BJ (cell line): Measurements from ENCODE around the gene MAGI1. TPM values are rescaled to one million over a fixed set of nuclear protein-coding genes. Genes with fewer than 3 reads are reported as not detected.
"Not testable (repeated sequence)": the region's sequence is repeated elsewhere in the genome, so short reads cannot be mapped to it uniquely, and the experiment has no call there.

Experiments used
- CTCF ChIA-PET: fragments of 350-600 bp; formaldehyde crosslinking; extraction: SDS; loops from one replicate; lab custom pipeline; 2021; ENCODE audit warnings: antibody characterized with exemption, inconsistent platforms; lab: Yijun Ruan, JAX
- POLR2A ChIA-PET: fragments of 300-600 bp; sonication (Branson Sonifier 250); formaldehyde crosslinking; extraction: SDS; loops from one replicate; lab custom pipeline; 2021; ENCODE audit warnings: antibody characterized with exemption; lab: Charles Lee
- DNase-seq: peaks from one replicate; pipeline ENCODE4 v3.0.0-alpha.2; 2011; ENCODE audit warnings: low read depth
- H3K27me3 ChIP-seq: 2 replicates; pipeline ENCODE4 v1.6.0; 2011; ENCODE audit warnings: low read length; ENCODE audit not compliant: control insufficient read depth, insufficient read depth
- H3K36me3 ChIP-seq: 2 replicates; pipeline ENCODE4 v1.5.1; 2011; ENCODE audit warnings: low read length; ENCODE audit not compliant: control insufficient read depth, insufficient read depth
- H3K4me3 ChIP-seq: 2 replicates; pipeline ENCODE4 v1.5.1; 2011; ENCODE audit warnings: low read depth, mild to moderate bottlenecking, control low read depth, low read length
- polyA plus RNA-seq: library from polyadenylated mRNA; depleted of rRNA; stranded (reverse); fragments of >200 nt; gene quantifications from 2 replicates; pipeline ENCODE4 v1.2.3, GENCODE V29; 2011
- TF ChIP-seq, protein P1 (sequence below): IDR thresholded peaks from 2 replicates; pipeline ENCODE4 v1.5.1; 2011; ENCODE audit warnings: low read depth, mild to moderate bottlenecking, control low read depth, inconsistent platforms, low read length, moderate library complexity; ENCODE audit not compliant: insufficient read depth

MAGI1 gene
- polyA plus RNA-seq, 1 experiment, result 14.4 TPM

DNA sequence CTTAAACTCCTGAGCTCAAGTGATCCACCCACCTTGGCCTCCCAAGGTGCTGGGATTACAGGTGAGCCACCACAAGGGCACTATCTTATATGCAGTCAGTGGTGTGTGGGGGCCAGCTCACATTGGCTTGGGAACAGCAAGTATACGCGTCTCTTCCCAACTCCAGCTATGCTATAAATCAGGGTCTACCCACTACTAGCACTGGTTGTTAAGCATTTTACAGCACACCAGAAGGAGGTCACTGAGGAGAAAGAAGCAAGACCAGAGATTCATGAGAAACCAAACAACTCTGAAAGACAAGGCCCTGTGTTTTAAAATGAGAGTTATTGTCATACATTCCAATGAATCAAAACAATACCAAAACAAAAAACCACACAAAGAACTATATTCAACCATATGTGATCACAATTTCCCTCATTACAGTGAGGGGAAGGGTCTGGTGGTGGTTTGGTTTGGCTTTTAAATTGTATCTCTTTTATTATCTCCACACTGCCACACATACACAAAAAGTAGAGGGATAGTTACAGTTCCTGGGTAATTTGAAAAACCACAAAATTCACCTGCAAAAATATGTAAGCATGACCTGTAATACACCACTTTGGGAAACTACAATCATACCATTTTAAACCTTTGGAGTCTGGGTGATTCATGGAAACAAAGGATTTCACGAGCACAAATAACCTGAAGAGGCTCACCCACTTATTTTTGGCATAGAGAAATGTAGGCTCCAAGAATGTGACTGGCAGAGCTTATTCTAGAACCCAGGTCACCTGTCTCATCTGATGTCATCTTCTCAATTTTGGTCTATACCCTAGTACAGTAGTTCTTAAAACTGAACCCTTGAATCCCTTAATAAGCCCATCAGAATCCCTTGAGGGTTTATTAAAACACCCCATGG is 5.2 kb downstream of the MAGI1 start:
- TF ChIP-seq, protein P1, sequence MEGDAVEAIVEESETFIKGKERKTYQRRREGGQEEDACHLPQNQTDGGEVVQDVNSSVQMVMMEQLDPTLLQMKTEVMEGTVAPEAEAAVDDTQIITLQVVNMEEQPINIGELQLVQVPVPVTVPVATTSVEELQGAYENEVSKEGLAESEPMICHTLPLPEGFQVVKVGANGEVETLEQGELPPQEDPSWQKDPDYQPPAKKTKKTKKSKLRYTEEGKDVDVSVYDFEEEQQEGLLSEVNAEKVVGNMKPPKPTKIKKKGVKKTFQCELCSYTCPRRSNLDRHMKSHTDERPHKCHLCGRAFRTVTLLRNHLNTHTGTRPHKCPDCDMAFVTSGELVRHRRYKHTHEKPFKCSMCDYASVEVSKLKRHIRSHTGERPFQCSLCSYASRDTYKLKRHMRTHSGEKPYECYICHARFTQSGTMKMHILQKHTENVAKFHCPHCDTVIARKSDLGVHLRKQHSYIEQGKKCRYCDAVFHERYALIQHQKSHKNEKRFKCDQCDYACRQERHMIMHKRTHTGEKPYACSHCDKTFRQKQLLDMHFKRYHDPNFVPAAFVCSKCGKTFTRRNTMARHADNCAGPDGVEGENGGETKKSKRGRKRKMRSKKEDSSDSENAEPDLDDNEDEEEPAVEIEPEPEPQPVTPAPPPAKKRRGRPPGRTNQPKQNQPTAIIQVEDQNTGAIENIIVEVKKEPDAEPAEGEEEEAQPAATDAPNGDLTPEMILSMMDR, result no peak
- Histone ChIP-seq H3K36me3 (no peaks in the 10 kb centered on the region), H3K27me3 (no peaks in the 10 kb centered on the region), H3K4me3 (no peak overlapping the region)
- POLR2A ChIA-PET, result no interaction called here
- DNase-seq, result no peak
- CTCF ChIA-PET, result interaction anchor here (1.7 kb wide), 1 partner anchor 14 kb away, joined by 5 read pairs; no protein-coding TSS in a partner anchor

- TF ChIP-seq, protein P1, result no peak
- ChIA-PET POLR2A (no interaction called here), CTCF (no interaction called here)
- no peak for DNase-seq
- H3K4me3 ChIP-seq, result no peak overlapping the region
- no peaks in the 10 kb centered on the region for H3K27me3 ChIP-seq
- no peaks in the 10 kb centered on the region for H3K36me3 ChIP-seq
Measured at GRCh38 chr3:66031102-66031698, 7.5 kb downstream of the MAGI1 start.

DNA sequence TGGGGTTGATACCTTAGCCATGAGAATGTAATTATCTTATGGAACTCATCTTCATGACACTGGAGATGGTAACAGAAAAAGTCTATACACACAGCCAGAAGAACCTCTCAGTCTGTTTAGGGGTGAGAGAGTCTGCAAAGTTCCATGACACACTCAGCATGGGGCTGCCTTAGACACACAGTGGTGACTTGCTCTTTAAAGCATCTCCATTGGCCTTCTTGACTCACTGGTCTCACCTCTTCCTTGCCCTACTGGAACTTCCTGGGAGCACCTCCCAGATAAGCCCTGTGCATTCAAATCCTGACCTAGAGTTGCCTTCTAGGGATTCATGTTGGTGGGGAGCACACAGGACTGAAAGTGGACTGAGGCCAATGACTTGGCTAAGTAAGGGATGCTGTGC is 9.3 kb downstream of the MAGI1 start:
- no peak for DNase-seq
- ChIA-PET CTCF (no interaction called here), POLR2A (no interaction called here)
- Histone ChIP-seq H3K36me3 (no peaks in the 10 kb centered on the region), H3K4me3 (no peak overlapping the region), H3K27me3 (no peaks in the 10 kb centered on the region)
- TF ChIP-seq, protein P1, result no peak

GRCh38 chr3:66029014-66029413 is 9.7 kb downstream of the MAGI1 start:
- no peak for DNase-seq
- ChIA-PET CTCF (no interaction called here), POLR2A (no interaction called here)

DNA sequence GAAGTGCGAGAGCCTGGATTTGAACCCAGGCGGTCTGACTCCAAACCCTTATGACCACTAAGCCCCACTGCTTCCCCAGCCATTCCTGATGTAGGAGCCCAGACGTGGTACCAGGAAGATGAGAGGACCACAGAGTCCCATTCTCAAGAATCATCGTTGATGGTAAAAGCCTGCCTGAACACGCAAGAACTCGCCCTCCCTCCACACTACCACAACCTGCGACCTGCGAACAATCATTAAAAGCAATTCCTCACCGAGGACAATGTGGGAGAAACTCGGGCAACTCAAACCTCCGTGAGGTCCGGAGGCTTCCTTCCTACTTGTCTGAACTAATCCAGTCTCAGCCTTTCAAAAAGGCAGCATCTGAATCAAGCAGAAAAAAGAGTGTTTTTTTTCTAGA is 10.3 kb downstream of the MAGI1 start:
- no peaks in the 10 kb centered on the region for H3K36me3 ChIP-seq
- H3K27me3 ChIP-seq, result no peaks in the 10 kb centered on the region
- no peak for DNase-seq
- ChIA-PET CTCF (no interaction called here), POLR2A (no interaction called here)
- TF ChIP-seq, protein P1, result no peak
- H3K4me3 ChIP-seq, result no peak overlapping the region

More at GRCh38 chr3:66029014-66029413, 9.7 kb downstream of the MAGI1 start:
- TF ChIP-seq, protein P1, result no peak
- no peak overlapping the region for H3K4me3 ChIP-seq
- no peaks in the 10 kb centered on the region for H3K36me3 ChIP-seq
- no peaks in the 10 kb centered on the region for H3K27me3 ChIP-seq

GRCh38 chr3:66027099-66027498 is 11.6 kb downstream of the MAGI1 start:
- POLR2A ChIA-PET, H3K4me3 ChIP-seq, DNase-seq, H3K27me3 ChIP-seq, H3K36me3 ChIP-seq: not testable (repeated sequence)
- CTCF ChIA-PET, result interaction anchor here (0.9 to 1.3 kb wide), 2 partner anchors 10 to 27 kb away, joined by 3 to 5 read pairs; no protein-coding TSS in a partner anchor
